SK-N-SH (cell line): ENCODE results near the gene RAB8A. TPM values are rescaled to one million over a fixed set of nuclear protein-coding genes. Genes with fewer than 3 reads are reported as not detected.

ENCODE experiments used
- CTCF ChIA-PET: fragments of 300-600, 350-600 bp; formaldehyde crosslinking; extraction: SDS; loops from one replicate; lab custom pipeline; 2021; lab: Yijun Ruan, JAX
- POLR2A ChIA-PET: fragments of 350-600 bp; sonication (Branson Sonifier 250); formaldehyde crosslinking; extraction: SDS; loops from one replicate; lab custom pipeline; 2020; ENCODE audit warnings: antibody characterized with exemption, inconsistent platforms; lab: Yijun Ruan, JAX
- DNase-seq: peaks from one replicate; pipeline ENCODE4 v3.0.0; 2012
- H2AFZ ChIP-seq: fragments of 200-600 bp; sonication (generic); 2 replicates; pipeline ENCODE4 v1.8.1; 2016; ENCODE audit warnings: antibody characterized with exemption, mild to moderate bottlenecking, low read depth
- H3F3A ChIP-seq: fragments of 200-600 bp; sonication (generic); replicated peaks from 2 replicates; pipeline ENCODE3; 2016; ENCODE audit warnings: antibody characterized with exemption, mild to moderate bottlenecking; ENCODE audit not compliant: insufficient read depth
- H3K27ac ChIP-seq, 2 experiments: fragments of 200-500 bp in 1 of 2; fragments of 200-600 bp in 1 of 2; sonication (Bioruptor generic) in 1 of 2; sonication (generic), shearing (Covaris generic) in 1 of 2; 2 replicates each; pipeline versions ENCODE4 v1.5.1 to v1.6.1; 2014 to 2016; ENCODE audit warnings: low read depth in 2 of 2, inconsistent platforms in 1 of 2, low read length in 1 of 2, mild to moderate bottlenecking in 1 of 2, mixed read lengths in 1 of 2
- H3K27me3 ChIP-seq: fragments of 200-600 bp; sonication (generic), shearing (Covaris generic); 2 replicates; pipeline ENCODE4 v1.6.1; 2016; ENCODE audit warnings: mixed run types; ENCODE audit not compliant: insufficient read depth
- H3K36me3 ChIP-seq, 2 experiments: fragments of 200-500 bp in 1 of 2; fragments of 200-600 bp in 1 of 2; sonication (Bioruptor generic) in 1 of 2; sonication (generic) in 1 of 2; replicated peaks in 1 of 2; 2 replicates each; pipeline versions ENCODE3 to v1.5.1; 2014 to 2016; ENCODE audit warnings: low read length in 1 of 2, mild to moderate bottlenecking in 1 of 2; ENCODE audit not compliant: insufficient read depth in 2 of 2, control insufficient read depth in 1 of 2
- H3K4me1 ChIP-seq, 2 experiments: fragments of 200-500 bp in 1 of 2; fragments of 200-600 bp in 1 of 2; sonication (Bioruptor generic) in 1 of 2; sonication (generic), shearing (Covaris generic) in 1 of 2; 2 replicates each; pipeline versions ENCODE4 v1.5.1 to v1.6.1; 2014 to 2016; ENCODE audit warnings: low read depth in 1 of 2, low read length in 1 of 2, mixed run types in 1 of 2; ENCODE audit not compliant: insufficient read depth in 2 of 2, control insufficient read depth in 1 of 2
- H3K4me2 ChIP-seq: fragments of 200-600 bp; sonication (generic), shearing (Covaris generic); 2 replicates; pipeline ENCODE4 v1.6.1; 2017; ENCODE audit warnings: mixed run types
- H3K4me3 ChIP-seq, 2 experiments: fragments of 200-500 bp in 1 of 2; fragments of 200-600 bp in 1 of 2; sonication (Bioruptor generic) in 1 of 2; sonication (generic), shearing (Covaris generic) in 1 of 2; 2 replicates each; pipeline versions ENCODE4 v1.5.1 to v1.8.1; 2014 to 2016; ENCODE audit warnings: low read depth in 2 of 2, inconsistent platforms in 1 of 2, low read length in 1 of 2, mild to moderate bottlenecking in 1 of 2, mixed read lengths in 1 of 2, moderate library complexity in 1 of 2
- H3K79me2 ChIP-seq: fragments of 200-600 bp; sonication (generic); 2 replicates; pipeline ENCODE4 v1.8.1; 2017; ENCODE audit warnings: mild to moderate bottlenecking; ENCODE audit not compliant: insufficient read depth
- H3K9ac ChIP-seq: fragments of 200-600 bp; sonication (generic); 2 replicates; pipeline ENCODE4 v1.6.1; 2017; ENCODE audit warnings: mixed run types
- H3K9me2 ChIP-seq: fragments of 200-600 bp; sonication (generic); 2 replicates; pipeline ENCODE4 v1.6.1; 2017; ENCODE audit warnings: mixed run types
- H3K9me3 ChIP-seq: fragments of 200-600 bp; sonication (generic); 2 replicates; pipeline ENCODE4 v1.6.1; 2017; ENCODE audit warnings: mixed run types, mild to moderate bottlenecking, moderate library complexity
- H4K20me1 ChIP-seq: fragments of 200-600 bp; sonication (generic); 2 replicates; pipeline ENCODE4 v1.6.1; 2017; ENCODE audit warnings: mild to moderate bottlenecking, mixed run types; ENCODE audit not compliant: insufficient read depth
- CHD2 ChIP-seq: fragments of 150-350 bp; IDR thresholded peaks from 2 replicates; pipeline ENCODE4 v1.6.1; 2018; ENCODE audit warnings: low read length; ENCODE audit not compliant: partially characterized antibody
- EZH2phosphoT487 ChIP-seq: fragments of 200-600 bp; sonication (generic); IDR thresholded peaks from 2 replicates; pipeline ENCODE4 v1.6.1; 2017; ENCODE audit warnings: low read depth, mixed run types, mild to moderate bottlenecking, antibody characterized with exemption, moderate library complexity, borderline replicate concordance
- FOXM1 ChIP-seq: IDR thresholded peaks from 2 replicates; pipeline ENCODE4 v1.4.0; 2012; ENCODE audit warnings: low read depth, mild to moderate bottlenecking
- MAX ChIP-seq: IDR thresholded peaks from 2 replicates; pipeline ENCODE4 v1.4.0; 2012; ENCODE audit warnings: low read depth
- MEF2A ChIP-seq: IDR thresholded peaks from 2 replicates; pipeline ENCODE4 v1.4.0; 2012; ENCODE audit warnings: low read depth, borderline replicate concordance
- MXI1 ChIP-seq: IDR thresholded peaks from 2 replicates; pipeline ENCODE4 v1.6.1; 2012; ENCODE audit warnings: mild to moderate bottlenecking, low read depth, low read length, improper control_type of control experiment
- RAD21 ChIP-seq: IDR thresholded peaks from 2 replicates; pipeline ENCODE4 v1.6.1; 2012; ENCODE audit warnings: mild to moderate bottlenecking, low read length
- TAF1 ChIP-seq: IDR thresholded peaks from 2 replicates; pipeline ENCODE4 v1.6.1; 2012; ENCODE audit warnings: low read depth, mild to moderate bottlenecking, low read length, moderate library complexity, borderline replicate concordance
- TCF12 ChIP-seq: IDR thresholded peaks from 2 replicates; pipeline ENCODE4 v1.4.0; 2012
- USF1 ChIP-seq: IDR thresholded peaks from 2 replicates; pipeline ENCODE4 v1.4.0; 2012; ENCODE audit warnings: low read depth, borderline replicate concordance
- WGBS: methylation state at CpG from one replicate; pipeline ENCODE4 v1.1.6; 2017; ENCODE audit warnings: low lambda C conversion rate; 5-methylcytosine and 5-hydroxymethylcytosine counted together
- polyA plus RNA-seq, 3 experiments: library from polyadenylated mRNA; depleted of rRNA; stranded (reverse); fragments of >200 nt; gene quantifications; 2 replicates each; pipeline ENCODE4 v1.2.3, GENCODE V29; 2012
- TF ChIP-seq, protein P1 (sequence below): IDR thresholded peaks from 2 replicates; pipeline ENCODE4 v1.6.1; 2012; ENCODE audit warnings: mild to moderate bottlenecking, low read depth, low read length, moderate library complexity

RAB8A gene
- polyA plus RNA-seq, 1 of the 3 experiments (the other 2 are of a cell fraction): 55.2 TPM

DNA sequence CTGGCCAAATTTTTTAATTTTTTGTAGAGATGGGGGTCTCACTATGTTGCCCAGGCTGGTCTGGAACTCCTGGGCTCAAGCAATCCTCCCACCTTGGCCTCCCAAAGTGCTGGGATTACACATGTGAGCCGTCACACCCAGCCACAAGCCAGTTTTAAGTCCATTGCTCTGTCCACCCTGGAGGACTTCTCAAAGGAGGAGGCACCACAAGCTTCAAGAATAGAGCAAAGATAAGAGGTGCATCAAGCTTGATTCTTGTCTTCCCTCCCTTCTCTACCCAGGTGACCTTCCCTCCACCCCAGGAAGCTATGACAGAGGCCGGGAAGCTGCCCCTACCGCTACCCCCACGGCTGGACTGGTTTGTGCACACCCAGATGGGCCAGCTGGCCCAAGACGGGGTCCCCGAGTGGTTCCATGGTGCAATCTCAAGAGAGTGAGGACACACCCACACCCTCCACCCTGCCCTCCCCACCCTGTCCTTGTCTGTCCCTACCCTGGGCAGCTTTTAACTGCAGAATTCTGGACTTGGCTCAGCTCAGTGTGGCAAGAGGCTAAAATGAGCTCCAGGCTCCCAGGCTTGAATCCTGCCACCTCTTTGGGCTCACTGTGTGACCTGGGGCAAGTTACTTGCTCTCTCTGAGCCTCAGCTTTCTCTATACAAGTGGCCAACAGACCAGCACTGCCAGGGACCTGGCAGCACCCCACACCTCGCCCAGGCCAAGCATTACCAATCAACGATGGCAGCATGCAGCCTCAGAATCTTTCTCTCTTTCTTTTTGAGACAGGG is 36.9 kb downstream of the RAB8A start:
- Histone ChIP-seq H3K9me3 (no peaks in the 10 kb centered on the region), H3K4me3 (no peak overlapping the region), H3K4me2 (no peak overlapping the region), H3K4me1 (no peaks in the 10 kb centered on the region), H3F3A (no peaks in the 10 kb centered on the region), H2AFZ (no peak overlapping the region), H4K20me1 (no peaks in the 10 kb centered on the region), H3K27ac (no peak overlapping the region), H3K27me3 (no peaks in the 10 kb centered on the region; the same call in 1 of the 2 replicates), H3K9ac (no peak overlapping the region), H3K79me2 (no peaks in the 10 kb centered on the region), H3K9me2 (no peaks in the 10 kb centered on the region), H3K36me3 (no peaks in the 10 kb centered on the region)
- 33% methylated on average over 5 of the region's 8 CpGs for WGBS
- DNase-seq: no peak
- TF ChIP-seq RAD21: no peak
- no peak for TF ChIP-seq TCF12
- TF ChIP-seq MAX: no peak
- no peak for TF ChIP-seq MEF2A
- TF ChIP-seq TAF1: no peak
- TF ChIP-seq CHD2: no peak
- TF ChIP-seq USF1: no peak
- TF ChIP-seq, protein P1, sequence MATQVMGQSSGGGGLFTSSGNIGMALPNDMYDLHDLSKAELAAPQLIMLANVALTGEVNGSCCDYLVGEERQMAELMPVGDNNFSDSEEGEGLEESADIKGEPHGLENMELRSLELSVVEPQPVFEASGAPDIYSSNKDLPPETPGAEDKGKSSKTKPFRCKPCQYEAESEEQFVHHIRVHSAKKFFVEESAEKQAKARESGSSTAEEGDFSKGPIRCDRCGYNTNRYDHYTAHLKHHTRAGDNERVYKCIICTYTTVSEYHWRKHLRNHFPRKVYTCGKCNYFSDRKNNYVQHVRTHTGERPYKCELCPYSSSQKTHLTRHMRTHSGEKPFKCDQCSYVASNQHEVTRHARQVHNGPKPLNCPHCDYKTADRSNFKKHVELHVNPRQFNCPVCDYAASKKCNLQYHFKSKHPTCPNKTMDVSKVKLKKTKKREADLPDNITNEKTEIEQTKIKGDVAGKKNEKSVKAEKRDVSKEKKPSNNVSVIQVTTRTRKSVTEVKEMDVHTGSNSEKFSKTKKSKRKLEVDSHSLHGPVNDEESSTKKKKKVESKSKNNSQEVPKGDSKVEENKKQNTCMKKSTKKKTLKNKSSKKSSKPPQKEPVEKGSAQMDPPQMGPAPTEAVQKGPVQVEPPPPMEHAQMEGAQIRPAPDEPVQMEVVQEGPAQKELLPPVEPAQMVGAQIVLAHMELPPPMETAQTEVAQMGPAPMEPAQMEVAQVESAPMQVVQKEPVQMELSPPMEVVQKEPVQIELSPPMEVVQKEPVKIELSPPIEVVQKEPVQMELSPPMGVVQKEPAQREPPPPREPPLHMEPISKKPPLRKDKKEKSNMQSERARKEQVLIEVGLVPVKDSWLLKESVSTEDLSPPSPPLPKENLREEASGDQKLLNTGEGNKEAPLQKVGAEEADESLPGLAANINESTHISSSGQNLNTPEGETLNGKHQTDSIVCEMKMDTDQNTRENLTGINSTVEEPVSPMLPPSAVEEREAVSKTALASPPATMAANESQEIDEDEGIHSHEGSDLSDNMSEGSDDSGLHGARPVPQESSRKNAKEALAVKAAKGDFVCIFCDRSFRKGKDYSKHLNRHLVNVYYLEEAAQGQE: no peak
- TF ChIP-seq EZH2phosphoT487: no peak
- TF ChIP-seq FOXM1: no peak
- no peak for TF ChIP-seq MXI1
- POLR2A ChIA-PET: interaction anchor here (0.6 kb wide), 1 partner anchor 134 kb away, joined by 5 read pairs; no protein-coding TSS in a partner anchor
- CTCF ChIA-PET: interaction anchor here (0.8 kb wide), 1 partner anchor 75 kb away, joined by 3 read pairs; no protein-coding TSS in a partner anchor
